Measurements from ENCODE around the gene CDH13. TPM values are rescaled to one million over a fixed set of nuclear protein-coding genes. Genes with fewer than 3 reads are reported as not detected.

Gene CDH13
- total and polyA plus RNA-seq, 2 experiments from 2014 or later, result 1.2 to 1.5 TPM

DNA sequence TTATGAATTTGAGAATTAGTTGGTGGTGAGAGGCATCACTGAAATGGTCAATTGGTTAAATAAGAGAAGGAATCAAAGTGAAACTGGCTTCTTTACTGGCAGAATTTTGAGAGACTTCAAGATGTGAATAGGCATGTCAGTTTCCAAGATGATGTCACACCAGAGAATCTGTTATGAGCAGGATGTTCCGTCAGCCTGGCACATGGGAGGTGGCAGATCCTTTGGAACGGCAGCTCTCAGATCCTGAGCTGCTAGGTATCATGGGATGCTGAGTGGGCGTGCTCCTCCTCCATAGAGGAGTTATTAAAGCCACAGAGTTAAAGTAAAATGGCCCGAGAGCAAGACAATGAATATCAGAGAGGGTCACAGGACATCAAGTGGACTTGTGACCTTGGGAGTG, 736.8 kb downstream of the CDH13 start:
- no peaks in the 10 kb centered on the region for H3K9me2 ChIP-seq (replicated peaks; ENCODE audit: insufficient read depth)
- peaks cover 3% of the 10 kb centered on the region for H3K27me3 ChIP-seq
- H3K4me3 ChIP-seq, result no peak overlapping the region
- H3K36me3 ChIP-seq (replicated peaks; ENCODE audit: insufficient read depth, low read depth), result no peaks in the 10 kb centered on the region
- no peaks in the 10 kb centered on the region for H3K79me2 ChIP-seq
- WGBS (ENCODE audit: low lambda C conversion rate, missing lambda C conversion rate), result 78% methylated on average over 4 of the region's 4 CpGs
- TF ChIP-seq EZH2phosphoT487 (IDR thresholded peaks at IDR 0.05; ENCODE audit: low read depth, severe bottlenecking, unreplicated experiment) (no peak), EZH2 (IDR thresholded peaks at IDR 0.05; ENCODE audit: borderline replicate concordance) (no peak)
- TF ChIP-seq, protein P1, sequence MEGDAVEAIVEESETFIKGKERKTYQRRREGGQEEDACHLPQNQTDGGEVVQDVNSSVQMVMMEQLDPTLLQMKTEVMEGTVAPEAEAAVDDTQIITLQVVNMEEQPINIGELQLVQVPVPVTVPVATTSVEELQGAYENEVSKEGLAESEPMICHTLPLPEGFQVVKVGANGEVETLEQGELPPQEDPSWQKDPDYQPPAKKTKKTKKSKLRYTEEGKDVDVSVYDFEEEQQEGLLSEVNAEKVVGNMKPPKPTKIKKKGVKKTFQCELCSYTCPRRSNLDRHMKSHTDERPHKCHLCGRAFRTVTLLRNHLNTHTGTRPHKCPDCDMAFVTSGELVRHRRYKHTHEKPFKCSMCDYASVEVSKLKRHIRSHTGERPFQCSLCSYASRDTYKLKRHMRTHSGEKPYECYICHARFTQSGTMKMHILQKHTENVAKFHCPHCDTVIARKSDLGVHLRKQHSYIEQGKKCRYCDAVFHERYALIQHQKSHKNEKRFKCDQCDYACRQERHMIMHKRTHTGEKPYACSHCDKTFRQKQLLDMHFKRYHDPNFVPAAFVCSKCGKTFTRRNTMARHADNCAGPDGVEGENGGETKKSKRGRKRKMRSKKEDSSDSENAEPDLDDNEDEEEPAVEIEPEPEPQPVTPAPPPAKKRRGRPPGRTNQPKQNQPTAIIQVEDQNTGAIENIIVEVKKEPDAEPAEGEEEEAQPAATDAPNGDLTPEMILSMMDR (IDR thresholded peaks at IDR 0.05; ENCODE audit: poor library complexity), result no peak
- no peaks in the 10 kb centered on the region for H4K20me1 ChIP-seq (ENCODE audit: insufficient read depth, poor library complexity, severe bottlenecking)
- no peak overlapping the region for H3K27ac ChIP-seq
- H3K4me2 ChIP-seq, result no peak overlapping the region
- H3K4me1 ChIP-seq (ENCODE audit: insufficient read depth), result no peaks in the 10 kb centered on the region
- H3K9me3 ChIP-seq (ENCODE audit: low read depth), result no peaks in the 10 kb centered on the region
- no peak overlapping the region for H2AFZ ChIP-seq
- DNase-seq (ENCODE audit: low spot score), result no peak

DNA sequence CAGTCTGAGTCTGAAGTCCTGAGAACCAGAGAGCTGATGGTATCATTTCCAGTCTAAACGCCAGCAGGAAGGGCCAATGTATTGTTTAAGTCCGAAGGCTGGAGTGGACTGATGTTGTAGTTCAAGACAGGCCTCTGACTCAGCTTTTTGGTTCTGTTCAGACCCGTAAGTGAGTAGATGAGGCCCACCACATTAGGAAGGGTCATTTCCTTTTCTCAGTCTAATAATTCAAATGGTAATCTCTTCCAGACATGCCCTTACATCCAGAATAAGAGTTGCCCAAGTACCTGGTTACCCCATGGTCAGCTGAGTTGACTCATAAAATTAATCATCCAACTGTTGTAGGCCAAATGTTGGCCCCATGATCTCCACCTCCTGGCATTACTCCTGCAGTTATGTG, 738.4 kb downstream of the CDH13 start:
- Histone ChIP-seq H4K20me1 (ENCODE audit: insufficient read depth, poor library complexity, severe bottlenecking) (no peaks in the 10 kb centered on the region), H3K4me3 (no peak overlapping the region), H3K9me3 (ENCODE audit: low read depth) (no peaks in the 10 kb centered on the region), H3K27me3 (peaks cover 3% of the 10 kb centered on the region), H2AFZ (no peak overlapping the region), H3K9me2 (replicated peaks; ENCODE audit: insufficient read depth) (no peaks in the 10 kb centered on the region), H3K79me2 (no peaks in the 10 kb centered on the region), H3K36me3 (replicated peaks; ENCODE audit: insufficient read depth, low read depth) (no peaks in the 10 kb centered on the region), H3K4me2 (no peak overlapping the region), H3K4me1 (ENCODE audit: insufficient read depth) (no peaks in the 10 kb centered on the region), H3K27ac (no peak overlapping the region)
- TF ChIP-seq EZH2 (IDR thresholded peaks at IDR 0.05; ENCODE audit: borderline replicate concordance) (no peak), EZH2phosphoT487 (IDR thresholded peaks at IDR 0.05; ENCODE audit: low read depth, severe bottlenecking, unreplicated experiment) (no peak)
- no peak for DNase-seq (ENCODE audit: low spot score)
- 76% methylated on average over 3 of the region's 3 CpGs for WGBS (ENCODE audit: low lambda C conversion rate, missing lambda C conversion rate)

DNA sequence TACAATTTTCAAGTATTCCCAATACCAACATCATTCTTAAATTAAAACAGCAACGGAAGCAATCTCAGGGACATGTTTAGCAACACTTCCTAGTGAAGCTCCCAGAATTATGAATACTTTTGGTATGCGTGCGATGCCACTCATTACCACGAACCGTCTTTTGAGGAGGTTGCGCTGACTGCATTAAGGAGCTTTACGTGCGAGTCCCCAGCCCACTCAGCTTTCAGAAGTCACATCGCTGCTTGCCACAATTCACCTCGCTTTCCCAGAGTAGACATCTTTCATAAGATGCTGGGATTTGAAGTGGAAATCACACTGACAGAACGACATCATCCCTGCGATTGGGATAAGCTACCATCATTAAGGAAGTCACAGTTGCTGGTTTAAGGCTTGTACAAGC, 739.5 kb downstream of the CDH13 start:
- Histone ChIP-seq H3K27me3 (peaks cover 3% of the 10 kb centered on the region), H3K9me2 (replicated peaks; ENCODE audit: insufficient read depth) (no peaks in the 10 kb centered on the region), H3K79me2 (no peaks in the 10 kb centered on the region), H3K4me3 (no peak overlapping the region), H2AFZ (no peak overlapping the region), H3K9me3 (ENCODE audit: low read depth) (no peaks in the 10 kb centered on the region), H3K4me1 (ENCODE audit: insufficient read depth) (no peaks in the 10 kb centered on the region), H3K27ac (no peak overlapping the region), H3K36me3 (replicated peaks; ENCODE audit: insufficient read depth, low read depth) (no peaks in the 10 kb centered on the region), H3K4me2 (no peak overlapping the region), H4K20me1 (ENCODE audit: insufficient read depth, poor library complexity, severe bottlenecking) (no peaks in the 10 kb centered on the region)
- DNase-seq (ENCODE audit: low spot score), result no peak
- 86% methylated on average over 12 of the region's 12 CpGs for WGBS (ENCODE audit: low lambda C conversion rate, missing lambda C conversion rate)
- TF ChIP-seq, protein P1 (IDR thresholded peaks at IDR 0.05; ENCODE audit: poor library complexity), result no peak
- TF ChIP-seq EZH2phosphoT487 (IDR thresholded peaks at IDR 0.05; ENCODE audit: low read depth, severe bottlenecking, unreplicated experiment) (no peak), EZH2 (IDR thresholded peaks at IDR 0.05; ENCODE audit: borderline replicate concordance) (no peak)

DNA sequence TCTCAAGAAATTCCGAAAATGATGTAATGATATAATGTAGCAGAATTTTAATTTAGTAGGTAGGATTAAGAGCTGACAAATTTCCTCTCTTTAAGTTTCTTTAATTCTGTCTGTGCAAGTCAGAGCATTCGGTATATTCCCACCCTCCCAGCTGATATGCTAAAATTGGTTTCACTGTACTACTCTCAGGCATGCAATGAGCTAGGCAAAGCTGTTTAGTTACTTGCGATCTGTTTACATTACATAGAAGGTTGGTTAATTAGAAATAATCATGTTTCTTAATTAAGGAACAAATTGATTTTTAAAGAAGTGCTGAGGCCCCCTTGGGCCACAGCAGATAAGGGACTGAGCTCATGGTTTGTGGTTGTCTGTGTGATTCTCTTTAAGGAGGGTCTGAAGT, 748.2 kb downstream of the CDH13 start:
- Histone ChIP-seq H3K4me2 (no peak overlapping the region), H3K4me1 (ENCODE audit: insufficient read depth) (no peaks in the 10 kb centered on the region)
- 89% methylated on average over 3 of the region's 3 CpGs for WGBS (ENCODE audit: low lambda C conversion rate, missing lambda C conversion rate)

More for the DNA sequence above, 748.2 kb downstream of the CDH13 start:
- Histone ChIP-seq H3K9me3 (ENCODE audit: low read depth) (no peaks in the 10 kb centered on the region), H3K4me3 (no peak overlapping the region), H4K20me1 (ENCODE audit: insufficient read depth, poor library complexity, severe bottlenecking) (no peaks in the 10 kb centered on the region), H2AFZ (no peak overlapping the region), H3K27me3 (no peaks in the 10 kb centered on the region), H3K36me3 (replicated peaks; ENCODE audit: insufficient read depth, low read depth) (no peaks in the 10 kb centered on the region), H3K79me2 (no peaks in the 10 kb centered on the region), H3K27ac (no peak overlapping the region), H3K9me2 (replicated peaks; ENCODE audit: insufficient read depth) (no peaks in the 10 kb centered on the region)
- no peak for DNase-seq (ENCODE audit: low spot score)
- no peak for TF ChIP-seq EZH2phosphoT487 (IDR thresholded peaks at IDR 0.05; ENCODE audit: low read depth, severe bottlenecking, unreplicated experiment)
- TF ChIP-seq, protein P1 (IDR thresholded peaks at IDR 0.05; ENCODE audit: poor library complexity), result no peak
- TF ChIP-seq EZH2 (IDR thresholded peaks at IDR 0.05; ENCODE audit: borderline replicate concordance), result no peak

Measured in hepatocyte (in vitro differentiated cells).